ENCODE data around the gene VSX1. TPM values are rescaled to one million over a fixed set of nuclear protein-coding genes. Genes with fewer than 3 reads are reported as not detected.

Gene VSX1
- total and polyA plus RNA-seq, 2 donors (not counting 1 experiment from before 2014, with no cell fraction given) = not detected

- Histone ChIP-seq H3K4me3 (replicated peaks in 1 of 4; ENCODE audit: control extremely low read depth in 1 of 4, insufficient read depth in 1 of 4, low read depth in 3 of 4, low read length in 4 of 4) (no peak overlapping the region), H3K9ac (ENCODE audit: insufficient read depth, low read length) (no peak overlapping the region), H3K4me2 (ENCODE audit: extremely low read depth, insufficient read depth, low read length) (no peak overlapping the region), H3K4me1 (ENCODE audit: control insufficient read depth, extremely low read depth, insufficient read depth, low read length) (peaks cover 6% of the 10 kb centered on the region), H3K27ac (ENCODE audit: insufficient read depth, low read length) (no peak overlapping the region), H3K27me3 (ENCODE audit: control insufficient read depth, insufficient read depth, low read length) (peaks cover 22% of the 10 kb centered on the region), H3K79me2 (ENCODE audit: control insufficient read depth, insufficient read depth, low read length) (no peaks in the 10 kb centered on the region), H3K9me3 (ENCODE audit: control insufficient read depth, insufficient read depth, low read depth, low read length) (no peaks in the 10 kb centered on the region), H4K20me1 (ENCODE audit: control insufficient read depth, extremely low read depth, insufficient read depth, low read length) (no peaks in the 10 kb centered on the region), H3K36me3 (ENCODE audit: control insufficient read depth, insufficient read depth, low read length) (no peaks in the 10 kb centered on the region), H2AFZ (ENCODE audit: low read length) (no peak overlapping the region)
- DNase-seq (ENCODE audit: low read depth in 2 of 2) = no peak
- TF ChIP-seq EZH2 (IDR thresholded peaks at IDR 0.05; ENCODE audit: low read length, missing control alignments) = no peak
- TF ChIP-seq, protein P1, sequence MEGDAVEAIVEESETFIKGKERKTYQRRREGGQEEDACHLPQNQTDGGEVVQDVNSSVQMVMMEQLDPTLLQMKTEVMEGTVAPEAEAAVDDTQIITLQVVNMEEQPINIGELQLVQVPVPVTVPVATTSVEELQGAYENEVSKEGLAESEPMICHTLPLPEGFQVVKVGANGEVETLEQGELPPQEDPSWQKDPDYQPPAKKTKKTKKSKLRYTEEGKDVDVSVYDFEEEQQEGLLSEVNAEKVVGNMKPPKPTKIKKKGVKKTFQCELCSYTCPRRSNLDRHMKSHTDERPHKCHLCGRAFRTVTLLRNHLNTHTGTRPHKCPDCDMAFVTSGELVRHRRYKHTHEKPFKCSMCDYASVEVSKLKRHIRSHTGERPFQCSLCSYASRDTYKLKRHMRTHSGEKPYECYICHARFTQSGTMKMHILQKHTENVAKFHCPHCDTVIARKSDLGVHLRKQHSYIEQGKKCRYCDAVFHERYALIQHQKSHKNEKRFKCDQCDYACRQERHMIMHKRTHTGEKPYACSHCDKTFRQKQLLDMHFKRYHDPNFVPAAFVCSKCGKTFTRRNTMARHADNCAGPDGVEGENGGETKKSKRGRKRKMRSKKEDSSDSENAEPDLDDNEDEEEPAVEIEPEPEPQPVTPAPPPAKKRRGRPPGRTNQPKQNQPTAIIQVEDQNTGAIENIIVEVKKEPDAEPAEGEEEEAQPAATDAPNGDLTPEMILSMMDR (conservative IDR thresholded peaks at IDR 0.05 in 1 of 2, IDR thresholded peaks at IDR 0.05 in 1 of 2; ENCODE audit: low read depth in 1 of 2, low read length in 2 of 2) = no peak
These were observed 30.4 kb downstream of the VSX1 start for GRCh38 chr20:25051386-25052155.

GRCh38 chr20:25050501-25051350 is 31.2 kb downstream of the VSX1 start:
- Histone ChIP-seq H3K4me2 (ENCODE audit: extremely low read depth, insufficient read depth, low read length) (no peak overlapping the region), H3K27me3 (ENCODE audit: control insufficient read depth, insufficient read depth, low read length) (peaks cover 21% of the 10 kb centered on the region), H3K4me3 (replicated peaks in 1 of 4; ENCODE audit: control extremely low read depth in 1 of 4, insufficient read depth in 1 of 4, low read depth in 3 of 4, low read length in 4 of 4) (no peak overlapping the region), H2AFZ (ENCODE audit: low read length) (no peak overlapping the region), H3K9me3 (ENCODE audit: control insufficient read depth, insufficient read depth, low read depth, low read length) (no peaks in the 10 kb centered on the region), H3K9ac (ENCODE audit: insufficient read depth, low read length) (no peak overlapping the region), H3K4me1 (ENCODE audit: control insufficient read depth, extremely low read depth, insufficient read depth, low read length) (peaks cover 6% of the 10 kb centered on the region), H3K27ac (ENCODE audit: insufficient read depth, low read length) (no peak overlapping the region), H3K36me3 (ENCODE audit: control insufficient read depth, insufficient read depth, low read length) (no peaks in the 10 kb centered on the region), H3K79me2 (ENCODE audit: control insufficient read depth, insufficient read depth, low read length) (no peaks in the 10 kb centered on the region), H4K20me1 (ENCODE audit: control insufficient read depth, extremely low read depth, insufficient read depth, low read length) (no peaks in the 10 kb centered on the region)
- TF ChIP-seq EZH2 (IDR thresholded peaks at IDR 0.05; ENCODE audit: low read length, missing control alignments) = no peak
- TF ChIP-seq, protein P1 (conservative IDR thresholded peaks at IDR 0.05 in 1 of 2, IDR thresholded peaks at IDR 0.05 in 1 of 2; ENCODE audit: low read depth in 1 of 2, low read length in 2 of 2) = no peak
- no peak for DNase-seq (ENCODE audit: low read depth in 2 of 2)

- H3K4me1 ChIP-seq (ENCODE audit: control insufficient read depth, extremely low read depth, insufficient read depth, low read length) = peaks cover 6% of the 10 kb centered on the region
- no peaks in the 10 kb centered on the region for H3K36me3 ChIP-seq (ENCODE audit: control insufficient read depth, insufficient read depth, low read length)
- DNase-seq (ENCODE audit: low read depth in 2 of 2) = no peak
- H4K20me1 ChIP-seq (ENCODE audit: control insufficient read depth, extremely low read depth, insufficient read depth, low read length) = no peaks in the 10 kb centered on the region
- H3K4me2 ChIP-seq (ENCODE audit: extremely low read depth, insufficient read depth, low read length) = no peak overlapping the region
- TF ChIP-seq, protein P1 (conservative IDR thresholded peaks at IDR 0.05 in 1 of 2, IDR thresholded peaks at IDR 0.05 in 1 of 2; ENCODE audit: low read depth in 1 of 2, low read length in 2 of 2) = no peak
- TF ChIP-seq EZH2 (IDR thresholded peaks at IDR 0.05; ENCODE audit: low read length, missing control alignments) = no peak
- no peaks in the 10 kb centered on the region for H3K9me3 ChIP-seq (ENCODE audit: control insufficient read depth, insufficient read depth, low read depth, low read length)
- no peak overlapping the region for H3K9ac ChIP-seq (ENCODE audit: insufficient read depth, low read length)
- peaks cover 21% of the 10 kb centered on the region for H3K27me3 ChIP-seq (ENCODE audit: control insufficient read depth, insufficient read depth, low read length)
- no peak overlapping the region for H3K4me3 ChIP-seq (replicated peaks in 1 of 4; ENCODE audit: control extremely low read depth in 1 of 4, insufficient read depth in 1 of 4, low read depth in 3 of 4, low read length in 4 of 4)
- no peaks in the 10 kb centered on the region for H3K79me2 ChIP-seq (ENCODE audit: control insufficient read depth, insufficient read depth, low read length)
- H3K27ac ChIP-seq (ENCODE audit: insufficient read depth, low read length) = no peak overlapping the region
- H2AFZ ChIP-seq (ENCODE audit: low read length) = no peak overlapping the region
These were observed 31.9 kb downstream of the VSX1 start for GRCh38 chr20:25050082-25050481.
